ENCODE results near the gene PKNOX2. TPM values are rescaled to one million over a fixed set of nuclear protein-coding genes. Genes with fewer than 3 reads are reported as not detected.

PKNOX2 gene
- total and polyA plus RNA-seq, 4 donors: 0.14 to 0.29 (median 0.24) TPM

DNA sequence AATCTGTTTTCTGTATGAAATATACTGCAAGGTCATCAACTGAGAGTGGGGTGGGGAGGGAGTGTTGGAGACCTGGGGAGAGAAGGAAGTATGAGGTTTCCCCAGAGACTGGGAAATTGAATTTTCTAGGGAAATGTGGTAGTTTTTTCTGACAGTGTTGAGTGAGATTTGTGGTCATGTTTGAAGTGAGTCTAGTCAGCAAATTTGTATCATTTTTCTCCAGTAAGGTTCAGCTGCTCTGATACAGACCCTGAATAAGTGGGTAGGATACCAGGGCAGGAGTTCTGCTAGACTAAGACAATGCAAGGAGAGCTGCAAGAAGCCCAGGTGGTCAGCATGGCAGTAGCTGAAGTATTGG lies 112.0 kb downstream of the PKNOX2 start (continued):
- TF ChIP-seq, protein P1, sequence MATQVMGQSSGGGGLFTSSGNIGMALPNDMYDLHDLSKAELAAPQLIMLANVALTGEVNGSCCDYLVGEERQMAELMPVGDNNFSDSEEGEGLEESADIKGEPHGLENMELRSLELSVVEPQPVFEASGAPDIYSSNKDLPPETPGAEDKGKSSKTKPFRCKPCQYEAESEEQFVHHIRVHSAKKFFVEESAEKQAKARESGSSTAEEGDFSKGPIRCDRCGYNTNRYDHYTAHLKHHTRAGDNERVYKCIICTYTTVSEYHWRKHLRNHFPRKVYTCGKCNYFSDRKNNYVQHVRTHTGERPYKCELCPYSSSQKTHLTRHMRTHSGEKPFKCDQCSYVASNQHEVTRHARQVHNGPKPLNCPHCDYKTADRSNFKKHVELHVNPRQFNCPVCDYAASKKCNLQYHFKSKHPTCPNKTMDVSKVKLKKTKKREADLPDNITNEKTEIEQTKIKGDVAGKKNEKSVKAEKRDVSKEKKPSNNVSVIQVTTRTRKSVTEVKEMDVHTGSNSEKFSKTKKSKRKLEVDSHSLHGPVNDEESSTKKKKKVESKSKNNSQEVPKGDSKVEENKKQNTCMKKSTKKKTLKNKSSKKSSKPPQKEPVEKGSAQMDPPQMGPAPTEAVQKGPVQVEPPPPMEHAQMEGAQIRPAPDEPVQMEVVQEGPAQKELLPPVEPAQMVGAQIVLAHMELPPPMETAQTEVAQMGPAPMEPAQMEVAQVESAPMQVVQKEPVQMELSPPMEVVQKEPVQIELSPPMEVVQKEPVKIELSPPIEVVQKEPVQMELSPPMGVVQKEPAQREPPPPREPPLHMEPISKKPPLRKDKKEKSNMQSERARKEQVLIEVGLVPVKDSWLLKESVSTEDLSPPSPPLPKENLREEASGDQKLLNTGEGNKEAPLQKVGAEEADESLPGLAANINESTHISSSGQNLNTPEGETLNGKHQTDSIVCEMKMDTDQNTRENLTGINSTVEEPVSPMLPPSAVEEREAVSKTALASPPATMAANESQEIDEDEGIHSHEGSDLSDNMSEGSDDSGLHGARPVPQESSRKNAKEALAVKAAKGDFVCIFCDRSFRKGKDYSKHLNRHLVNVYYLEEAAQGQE (IDR thresholded peaks at IDR 0.05): no peak
- TF ChIP-seq, protein P2, sequence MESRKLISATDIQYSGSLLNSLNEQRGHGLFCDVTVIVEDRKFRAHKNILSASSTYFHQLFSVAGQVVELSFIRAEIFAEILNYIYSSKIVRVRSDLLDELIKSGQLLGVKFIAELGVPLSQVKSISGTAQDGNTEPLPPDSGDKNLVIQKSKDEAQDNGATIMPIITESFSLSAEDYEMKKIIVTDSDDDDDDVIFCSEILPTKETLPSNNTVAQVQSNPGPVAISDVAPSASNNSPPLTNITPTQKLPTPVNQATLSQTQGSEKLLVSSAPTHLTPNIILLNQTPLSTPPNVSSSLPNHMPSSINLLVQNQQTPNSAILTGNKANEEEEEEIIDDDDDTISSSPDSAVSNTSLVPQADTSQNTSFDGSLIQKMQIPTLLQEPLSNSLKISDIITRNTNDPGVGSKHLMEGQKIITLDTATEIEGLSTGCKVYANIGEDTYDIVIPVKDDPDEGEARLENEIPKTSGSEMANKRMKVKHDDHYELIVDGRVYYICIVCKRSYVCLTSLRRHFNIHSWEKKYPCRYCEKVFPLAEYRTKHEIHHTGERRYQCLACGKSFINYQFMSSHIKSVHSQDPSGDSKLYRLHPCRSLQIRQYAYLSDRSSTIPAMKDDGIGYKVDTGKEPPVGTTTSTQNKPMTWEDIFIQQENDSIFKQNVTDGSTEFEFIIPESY (IDR thresholded peaks at IDR 0.05): no peak
- no peak for TF ChIP-seq YY1 (IDR thresholded peaks at IDR 0.05)
- no peak for TF ChIP-seq TAF1 (conservative IDR thresholded peaks at IDR 0.05)
- TF ChIP-seq HNF4A (conservative IDR thresholded peaks at IDR 0.05): no peak
- no peak for TF ChIP-seq GABPA (IDR thresholded peaks at IDR 0.05 in 1 of 2, conservative IDR thresholded peaks at IDR 0.05 in 1 of 2)

DNA sequence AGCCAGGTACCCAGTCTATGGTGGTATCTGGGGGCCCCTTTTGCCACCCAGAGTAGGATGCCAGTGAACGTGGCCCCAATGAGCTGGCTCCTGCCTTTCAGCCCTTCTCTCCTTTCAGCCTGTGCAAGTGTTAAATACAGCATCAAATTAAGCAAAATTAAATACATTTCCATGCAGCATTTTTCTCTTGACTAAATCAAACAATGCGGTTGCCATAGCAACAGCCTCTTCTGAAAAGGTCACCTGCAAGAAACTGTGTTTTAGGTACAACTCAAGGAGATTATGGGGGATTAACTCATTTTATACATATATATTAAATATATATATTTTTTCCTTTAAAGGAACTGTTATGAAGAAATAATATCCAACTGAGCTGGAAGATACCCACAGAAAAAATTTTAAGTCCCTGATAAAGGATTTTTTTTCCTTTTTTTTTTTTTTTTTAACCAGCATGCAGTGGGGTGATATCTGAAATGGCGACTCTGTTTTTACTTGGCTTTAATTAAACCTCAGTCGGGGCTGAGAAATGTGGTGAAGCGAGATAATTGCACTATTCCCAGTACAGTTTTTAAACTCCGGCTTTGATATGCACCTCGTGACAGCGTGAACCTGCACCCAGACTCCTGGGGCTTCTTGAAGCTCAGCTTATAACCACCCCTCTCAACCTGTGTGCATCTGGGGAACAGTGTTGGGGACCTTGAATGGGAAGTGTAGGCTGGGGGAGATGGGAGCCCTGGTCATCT lies 115.3 kb downstream of the PKNOX2 start:
- no peak for DNase-seq (ENCODE audit: low spot score)
- 91% methylated on average over 8 of the region's 8 CpGs for WGBS
- Histone ChIP-seq H3K27ac (ENCODE audit: low read depth in 1 of 2, low read length in 2 of 2) (no peak overlapping the region), H3K4me3 (ENCODE audit: low read depth in 1 of 3, low read length in 3 of 3) (no peak overlapping the region), H3K9me3 (ENCODE audit: control insufficient read depth in 4 of 4, low read length in 3 of 4) (no peaks in the 10 kb centered on the region), H3K4me1 (ENCODE audit: control insufficient read depth in 4 of 4, insufficient read depth in 4 of 4, low read length in 3 of 4) (peaks cover 0 to 2% (median 0%) of the 10 kb centered on the region in 4 donors), H3K9ac (ENCODE audit: low read depth in 1 of 2, low read length in 2 of 2) (no peak overlapping the region), H3K27me3 (ENCODE audit: control insufficient read depth in 4 of 4, insufficient read depth in 4 of 4, low read length in 3 of 4) (no peaks in the 10 kb centered on the region), H3K36me3 (ENCODE audit: control insufficient read depth in 4 of 4, insufficient read depth in 3 of 4, low read depth in 1 of 4, low read length in 3 of 4) (no peaks in the 10 kb centered on the region)
- TF ChIP-seq, protein P1 (IDR thresholded peaks at IDR 0.05): no peak
- TF ChIP-seq SP1 (IDR thresholded peaks at IDR 0.05): no peak
- TF ChIP-seq, protein P3, sequence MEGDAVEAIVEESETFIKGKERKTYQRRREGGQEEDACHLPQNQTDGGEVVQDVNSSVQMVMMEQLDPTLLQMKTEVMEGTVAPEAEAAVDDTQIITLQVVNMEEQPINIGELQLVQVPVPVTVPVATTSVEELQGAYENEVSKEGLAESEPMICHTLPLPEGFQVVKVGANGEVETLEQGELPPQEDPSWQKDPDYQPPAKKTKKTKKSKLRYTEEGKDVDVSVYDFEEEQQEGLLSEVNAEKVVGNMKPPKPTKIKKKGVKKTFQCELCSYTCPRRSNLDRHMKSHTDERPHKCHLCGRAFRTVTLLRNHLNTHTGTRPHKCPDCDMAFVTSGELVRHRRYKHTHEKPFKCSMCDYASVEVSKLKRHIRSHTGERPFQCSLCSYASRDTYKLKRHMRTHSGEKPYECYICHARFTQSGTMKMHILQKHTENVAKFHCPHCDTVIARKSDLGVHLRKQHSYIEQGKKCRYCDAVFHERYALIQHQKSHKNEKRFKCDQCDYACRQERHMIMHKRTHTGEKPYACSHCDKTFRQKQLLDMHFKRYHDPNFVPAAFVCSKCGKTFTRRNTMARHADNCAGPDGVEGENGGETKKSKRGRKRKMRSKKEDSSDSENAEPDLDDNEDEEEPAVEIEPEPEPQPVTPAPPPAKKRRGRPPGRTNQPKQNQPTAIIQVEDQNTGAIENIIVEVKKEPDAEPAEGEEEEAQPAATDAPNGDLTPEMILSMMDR (IDR thresholded peaks at IDR 0.05; ENCODE audit: low read depth, low read length, missing input control): no peak
- TF ChIP-seq HNF4G (IDR thresholded peaks at IDR 0.05): no peak
- TF ChIP-seq, protein P4, sequence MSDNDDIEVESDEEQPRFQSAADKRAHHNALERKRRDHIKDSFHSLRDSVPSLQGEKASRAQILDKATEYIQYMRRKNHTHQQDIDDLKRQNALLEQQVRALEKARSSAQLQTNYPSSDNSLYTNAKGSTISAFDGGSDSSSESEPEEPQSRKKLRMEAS (IDR thresholded peaks at IDR 0.05): no peak
- TF ChIP-seq EGR1 (IDR thresholded peaks at IDR 0.05; ENCODE audit: low read depth in 2 of 2): no peak
- TF ChIP-seq, protein P2 (IDR thresholded peaks at IDR 0.05): no peak
- no peak for TF ChIP-seq FOXA2 (IDR thresholded peaks at IDR 0.05)
- no peak for TF ChIP-seq TAF1 (conservative IDR thresholded peaks at IDR 0.05)
- TF ChIP-seq YY1 (IDR thresholded peaks at IDR 0.05): no peak
- no peak for TF ChIP-seq RXRA (IDR thresholded peaks at IDR 0.05)
- TF ChIP-seq, protein P5, sequence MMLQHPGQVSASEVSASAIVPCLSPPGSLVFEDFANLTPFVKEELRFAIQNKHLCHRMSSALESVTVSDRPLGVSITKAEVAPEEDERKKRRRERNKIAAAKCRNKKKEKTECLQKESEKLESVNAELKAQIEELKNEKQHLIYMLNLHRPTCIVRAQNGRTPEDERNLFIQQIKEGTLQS (IDR thresholded peaks at IDR 0.05): no peak
- no peak for TF ChIP-seq JUND (IDR thresholded peaks at IDR 0.05)
- TF ChIP-seq RAD21 (IDR thresholded peaks at IDR 0.05): no peak
